Naive thymus-derived CD4-positive, alpha-beta T cell (primary cell): ENCODE measurements around the gene RGS11. TPM values are rescaled to one million over a fixed set of nuclear protein-coding genes. Genes with fewer than 3 reads are reported as not detected.
"Not testable (repeated sequence)": the region's sequence is repeated elsewhere in the genome, so short reads cannot be mapped to it uniquely, and the experiment has no call there.

Experiments
- ATAC-seq: fragments of 150-1000 bp; cut with Tn5 transposase; 2 replicates; pipeline ENCODE4 v1.10.0; 2021; ENCODE audit warnings: mild to moderate bottlenecking, moderate library complexity
- CTCF ChIA-PET: fragments of 350-600 bp; sonication (Branson Sonifier 250); formaldehyde crosslinking; loops from one replicate; lab custom pipeline; 2021; ENCODE audit warnings: antibody characterized with exemption; lab: Charles Lee
- POLR2A ChIA-PET: fragments of 350-600 bp; sonication (Branson Sonifier 250); formaldehyde crosslinking; loops from one replicate; lab custom pipeline; 2021; ENCODE audit warnings: antibody characterized with exemption, inconsistent platforms; lab: Charles Lee
- DNase-seq, 9 donors: peaks; one replicate each; pipeline versions ENCODE4 v3.0.0 to v3.0.0-alpha.2; 2020 to 2022; ENCODE audit warnings: mixed read lengths in 1 of 9
- H3K27ac ChIP-seq: one replicate; pipeline ENCODE4 v1.7.0; 2013; ENCODE audit warnings: mild to moderate bottlenecking, low read depth, low read length, moderate library complexity
- H3K27me3 ChIP-seq, 2 donors: one replicate each; pipeline ENCODE4 v1.7.0; 2013; ENCODE audit warnings: low read length in 2 of 2, mild to moderate bottlenecking in 2 of 2, moderate library complexity in 2 of 2; ENCODE audit not compliant: control insufficient read depth in 2 of 2, insufficient read depth in 2 of 2
- H3K36me3 ChIP-seq, 3 experiments: 1 replicate in 2 of 3; 2 replicates in 1 of 3; pipeline ENCODE4 v1.7.0; 2013; ENCODE audit warnings: low read length in 3 of 3, mild to moderate bottlenecking in 3 of 3, moderate library complexity in 1 of 3; ENCODE audit not compliant: insufficient read depth in 3 of 3, control insufficient read depth in 2 of 3
- H3K4me1 ChIP-seq, 2 donors: one replicate each; pipeline ENCODE4 v1.7.0; 2013; ENCODE audit warnings: low read length in 2 of 2, mild to moderate bottlenecking in 2 of 2, moderate library complexity in 1 of 2; ENCODE audit not compliant: control insufficient read depth in 2 of 2, insufficient read depth in 2 of 2
- H3K4me3 ChIP-seq: 2 replicates; pipeline ENCODE4 v1.7.0; 2013; ENCODE audit warnings: mild to moderate bottlenecking, low read length
- H3K9me3 ChIP-seq, 3 experiments: 1 replicate in 2 of 3; 2 replicates in 1 of 3; pipeline ENCODE4 v1.7.0; 2013; ENCODE audit warnings: low read length in 3 of 3; ENCODE audit not compliant: control insufficient read depth in 2 of 3
- H3K27ac Mint-ChIP-seq, 9 donors: one replicate each; pipeline ENCODE4 v1.8.0; 2020 to 2022; ENCODE audit warnings: mixed read lengths in 9 of 9, mild to moderate bottlenecking in 8 of 9, moderate library complexity in 5 of 9, inconsistent platforms in 2 of 9
- H3K27me3 Mint-ChIP-seq, 5 donors: one replicate each; pipeline ENCODE4 v1.8.0; 2021 to 2022; ENCODE audit warnings: mixed read lengths in 5 of 5, mild to moderate bottlenecking in 1 of 5
- H3K36me3 Mint-ChIP-seq, 5 donors: one replicate each; pipeline ENCODE4 v1.8.0; 2020 to 2022; ENCODE audit warnings: mixed read lengths in 5 of 5, mild to moderate bottlenecking in 3 of 5, inconsistent platforms in 1 of 5
- H3K4me1 Mint-ChIP-seq, 7 donors: one replicate each; pipeline ENCODE4 v1.8.0; 2020 to 2022; ENCODE audit warnings: mixed read lengths in 7 of 7, mild to moderate bottlenecking in 3 of 7, inconsistent platforms in 1 of 7
- H3K4me3 Mint-ChIP-seq, 10 donors: one replicate each; pipeline ENCODE4 v1.8.0; 2020 to 2022; ENCODE audit warnings: mild to moderate bottlenecking in 10 of 10, mixed read lengths in 10 of 10, moderate library complexity in 6 of 10, inconsistent platforms in 2 of 10
- H3K9me3 Mint-ChIP-seq, 11 donors: one replicate each; pipeline ENCODE4 v1.8.0; 2020 to 2022; ENCODE audit warnings: mixed read lengths in 11 of 11, mild to moderate bottlenecking in 4 of 11, inconsistent platforms in 1 of 11, moderate library complexity in 1 of 11
- intact Hi-C, 2 donors: fragments of 100-400 bp; cut with micrococcal nuclease; formaldehyde crosslinking; loops; one replicate each; pipeline ENCODE4 v1.15.1; 2023
- polyA plus RNA-seq, 2 donors: library from polyadenylated mRNA; unstranded; fragments of 300-500 nt; fragmentation: Illumina TruSeq; gene quantifications; one replicate each; pipeline ENCODE4 v1.2.3, GENCODE V29; 2021
- total RNA-seq, 6 experiments: library from RNA in 5 of 6; stranded (reverse) in 5 of 6; gene quantifications; 1 replicate in 5 of 6; 2 replicates in 1 of 6; pipeline ENCODE4 v1.2.3 and lab custom pipeline; 2021 to 2026

The RGS11 gene
- total and polyA plus RNA-seq, 7 experiments from 2014 or later = 0.17 to 0.22 TPM; not detected in 5

- H3K4me1 ChIP-seq = peaks cover 18 to 19% of the 10 kb centered on the region in 2 donors
These were observed 44.8 kb downstream of the RGS11 start for GRCh38 chr16:230949-231348.

GRCh38 chr16:230351-230750 is 45.4 kb downstream of the RGS11 start:
- H3K4me1 ChIP-seq = peaks cover 16 to 18% of the 10 kb centered on the region in 2 donors
- not testable (repeated sequence) for H3K27ac Mint-ChIP-seq

More at GRCh38 chr16:230949-231348, 44.8 kb downstream of the RGS11 start:
- Mint-ChIP-seq H3K4me3 (no peak overlapping the region), H3K27ac (peak overlapping the region in 1 of 9 donors; percentile 36), H3K4me1 (peaks cover 19 to 51% (median 45%) of the 10 kb centered on the region in 7 donors), H3K9me3 (peaks cover 0 to 2% (median 0%) of the 10 kb centered on the region in 11 donors), H3K27me3 (no peaks in the 10 kb centered on the region), H3K36me3 (peaks cover under 1 to 16% (median 7%) of the 10 kb centered on the region in 5 donors)
- Histone ChIP-seq H3K27me3 (no peaks in the 10 kb centered on the region), H3K4me3 (no peak overlapping the region), H3K9me3 (no peaks in the 10 kb centered on the region), H3K36me3 (peaks cover 6 to 16% (median 11%) of the 10 kb centered on the region in 3 experiments), H3K27ac (no peak overlapping the region)
- ChIA-PET POLR2A (interaction anchor here (1.5 kb wide), 1 partner anchor 140 kb away, joined by 4 read pairs; no protein-coding TSS in a partner anchor), CTCF (no interaction called here)
- DNase-seq = no peak
- ATAC-seq = no peak
- intact Hi-C loops = loop anchor here (5.0 kb wide), 2 partner anchors 296 to 451 kb away; partner anchors contain the start of genes CAPN15 (in 1 of the 2), JMJD8 (in 1 of the 2) and STUB1 (in 1 of the 2)

GRCh38 chr16:229731-230281 is 45.9 kb downstream of the RGS11 start:
- intact Hi-C loops = loop anchor here (1.0 to 5.0 kb wide), 3 partner anchors 122 to 452 kb away; partner anchors contain the start of genes AXIN1 (in 2 of the 2), CAPN15 (in 1 of the 2), JMJD8 (in 1 of the 2) and STUB1 (in 1 of the 2)
- Mint-ChIP-seq H3K27me3 (no peaks in the 10 kb centered on the region), H3K36me3 (peaks cover 4 to 19% (median 7%) of the 10 kb centered on the region in 5 donors), H3K27ac (peak overlapping the region; percentile 49 to 94 (median 82)), H3K4me3 (peak overlapping the region; percentile 73 to 92 (median 88)), H3K4me1 (peaks cover 16 to 44% (median 37%) of the 10 kb centered on the region in 7 donors), H3K9me3 (no peaks in the 10 kb centered on the region)
- POLR2A ChIA-PET = interaction anchor here (0.5 to 1.5 kb wide), 9 partner anchors 10 to 196 kb away, joined by 3 to 5 read pairs (median 4); partner anchors contain the start of gene HBQ1
- Histone ChIP-seq H3K27me3 (no peaks in the 10 kb centered on the region), H3K4me1 (peaks cover 14 to 18% of the 10 kb centered on the region in 2 donors), H3K4me3 (peak overlapping the region; percentile 69), H3K9me3 (no peaks in the 10 kb centered on the region), H3K36me3 (peaks cover 6 to 24% (median 14%) of the 10 kb centered on the region in 3 experiments), H3K27ac (peak overlapping the region; percentile 98)
- DNase-seq (no peak), ATAC-seq (no peak)
- CTCF ChIA-PET = interaction anchor here (0.6 to 1.6 kb wide), 4 partner anchors 35 to 132 kb away, joined by 3 to 4 read pairs (median 3); no protein-coding TSS in a partner anchor

More at GRCh38 chr16:230351-230750, 45.4 kb downstream of the RGS11 start:
- CTCF ChIA-PET = interaction anchor here (0.6 to 1.6 kb wide), 3 partner anchors 90 to 131 kb away, joined by 3 to 4 read pairs (median 3); no protein-coding TSS in a partner anchor
- H3K4me1 Mint-ChIP-seq = peaks cover 19 to 50% (median 41%) of the 10 kb centered on the region in 7 donors
- not testable (repeated sequence) for H3K4me3 ChIP-seq, H3K4me3 Mint-ChIP-seq, H3K9me3 Mint-ChIP-seq, H3K27me3 ChIP-seq, ATAC-seq, DNase-seq, H3K9me3 ChIP-seq, H3K27ac ChIP-seq, H3K27me3 Mint-ChIP-seq
- H3K36me3 ChIP-seq = peaks cover 6 to 20% (median 11%) of the 10 kb centered on the region in 3 experiments
- POLR2A ChIA-PET = interaction anchor here (1.4 to 1.5 kb wide), 2 partner anchors 141 to 170 kb away, joined by 3 to 4 read pairs; no protein-coding TSS in a partner anchor
- intact Hi-C loops = loop anchor here (5.0 kb wide), 2 partner anchors 297 to 452 kb away; partner anchors contain the start of genes CAPN15 (in 1 of the 2), JMJD8 (in 1 of the 2) and STUB1 (in 1 of the 2)
- H3K36me3 Mint-ChIP-seq = peaks cover 4 to 19% (median 7%) of the 10 kb centered on the region in 5 donors

GRCh38 chr16:228852-229730 is 46.7 kb downstream of the RGS11 start, which contains the start of gene LUC7L:
LUC7L (minus strand) TSS chr16:229449; CDS start chr16:229339, 110 bp downstream.
- DNase-seq (peak; percentile 78 to 90 (median 85)), ATAC-seq (peak; percentile 95)
- H3K4me1 ChIP-seq = peaks cover 14 to 18% of the 10 kb centered on the region in 2 donors
- H3K27ac Mint-ChIP-seq = peak within 1 kb of the TSS; percentile 82 to 94 (median 92)
- H3K27me3 Mint-ChIP-seq = no peaks in the 10 kb centered on the region
- no peaks in the 10 kb centered on the region for H3K9me3 Mint-ChIP-seq
- intact Hi-C loops = loop anchor here (1.0 kb wide), 1 partner anchor 123 kb away; the partner anchor contains the start of gene AXIN1 (in 2 of the 2)
- POLR2A ChIA-PET = interaction anchor here (0.5 to 1.8 kb wide), 16 partner anchors 9 to 197 kb away, joined by 3 to 13 read pairs (median 3); partner anchors contain the start of genes AXIN1, HBQ1 and MRPL28
- CTCF ChIA-PET = interaction anchor here (0.6 to 1.6 kb wide), 3 partner anchors 34 to 213 kb away, joined by 3 to 4 read pairs (median 4); no protein-coding TSS in a partner anchor
- H3K4me3 Mint-ChIP-seq = peak within 1 kb of the TSS; percentile 87 to 96 (median 90)
- peak within 1 kb of the TSS; percentile 69 for H3K4me3 ChIP-seq
- peaks cover 6 to 31% (median 18%) of the 10 kb centered on the region in 3 experiments for H3K36me3 ChIP-seq
- H3K9me3 ChIP-seq = no peaks in the 10 kb centered on the region
- H3K4me1 Mint-ChIP-seq = peaks cover 13 to 40% (median 33%) of the 10 kb centered on the region in 7 donors
- H3K27ac ChIP-seq = peak within 1 kb of the TSS; percentile 98
- H3K27me3 ChIP-seq = no peaks in the 10 kb centered on the region
- peaks cover 4 to 19% (median 7%) of the 10 kb centered on the region in 5 donors for H3K36me3 Mint-ChIP-seq

GRCh38 chr16:228151-228851 is 47.4 kb downstream of the RGS11 start:
- ChIA-PET POLR2A (interaction anchor here (0.6 to 1.8 kb wide), 16 partner anchors 9 to 198 kb away, joined by 3 to 13 read pairs (median 3); partner anchors contain the start of genes AXIN1, HBQ1 and MRPL28), CTCF (interaction anchor here (0.5 to 1.6 kb wide), 4 partner anchors 11 to 214 kb away, joined by 3 to 4 read pairs (median 4); no protein-coding TSS in a partner anchor)
- Histone ChIP-seq H3K27ac (peak overlapping the region; percentile 98), H3K4me3 (peak overlapping the region; percentile 69), H3K27me3 (no peaks in the 10 kb centered on the region), H3K9me3 (no peaks in the 10 kb centered on the region), H3K4me1 (peaks cover 14 to 18% of the 10 kb centered on the region in 2 donors), H3K36me3 (peaks cover 6 to 39% (median 18%) of the 10 kb centered on the region in 3 experiments)
- Mint-ChIP-seq H3K4me1 (peaks cover 13 to 40% (median 33%) of the 10 kb centered on the region in 7 donors), H3K27ac (peak overlapping the region; percentile 82 to 94 (median 90)), H3K27me3 (no peaks in the 10 kb centered on the region), H3K36me3 (peaks cover 4 to 19% (median 7%) of the 10 kb centered on the region in 5 donors), H3K9me3 (no peaks in the 10 kb centered on the region), H3K4me3 (peak overlapping the region; percentile 87 to 96 (median 90))
- ATAC-seq (peak; percentile 11), DNase-seq (peak in 2 of 9 donors; percentile 3 to 21)
- intact Hi-C loops = no loop called here
